ENCODE data around the gene DLGAP1.

DLGAP1 gene

GRCh38 chr18:3747176-3747973 is 707.7 kb downstream of the DLGAP1 start:
- DNase-seq: no peak

DNA sequence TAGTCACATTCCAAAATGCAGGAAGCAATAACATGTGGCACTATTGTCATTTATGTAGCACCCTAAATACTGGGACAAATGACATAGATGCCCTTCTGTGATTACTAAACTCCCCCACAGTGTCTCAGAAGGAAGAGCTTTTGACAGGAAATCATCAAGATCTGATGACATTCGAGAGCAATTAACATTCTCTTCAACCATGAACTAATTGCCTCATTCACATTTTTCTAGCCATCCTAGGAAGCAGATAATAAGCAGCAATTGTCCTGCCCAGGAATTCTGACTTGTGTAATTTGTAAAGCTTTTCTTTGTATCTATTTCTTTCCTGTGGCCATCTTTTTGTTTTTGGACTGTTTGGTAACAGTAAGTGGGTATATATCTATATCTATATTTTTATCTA is 712.6 kb downstream of the DLGAP1 start:
- no peak for DNase-seq

- DNase-seq: no peak
These were observed 713.8 kb downstream of the DLGAP1 start for GRCh38 chr18:3741333-3741732.

DNA sequence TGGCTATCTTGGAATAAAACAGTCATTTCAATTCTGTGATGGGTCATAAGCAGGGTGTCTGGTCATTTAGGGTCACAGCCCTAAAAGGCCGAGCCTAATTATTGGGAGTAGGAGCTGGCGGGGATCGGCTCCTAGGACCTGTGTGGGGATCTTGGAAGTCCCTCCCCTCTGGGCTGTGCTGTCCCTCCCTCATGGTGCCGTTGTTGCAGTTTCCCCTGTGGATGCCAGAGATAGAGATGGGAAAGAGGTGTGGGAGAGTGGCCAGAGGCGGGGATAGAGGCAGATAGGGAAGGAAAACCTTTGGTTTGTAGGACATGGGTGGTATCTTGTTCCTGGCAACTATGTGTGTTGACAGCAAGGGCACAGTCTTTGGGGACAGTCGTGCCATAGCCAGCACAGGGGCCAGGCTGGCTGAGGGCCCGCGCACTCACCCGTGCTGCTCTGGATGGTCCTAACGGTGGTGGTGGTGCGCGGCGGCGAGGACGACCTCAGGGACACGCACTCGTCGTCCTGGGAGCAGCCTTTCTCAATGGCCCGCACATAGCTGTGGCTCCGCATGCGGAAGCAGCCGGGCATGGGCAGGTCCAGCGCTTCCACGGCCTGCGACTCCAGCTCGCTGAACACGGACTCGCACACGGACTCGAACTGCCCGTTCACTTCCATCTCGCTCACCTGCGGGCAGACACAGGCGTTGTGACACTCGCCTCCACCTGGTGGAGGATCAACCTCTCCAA is 726.2 kb downstream of the DLGAP1 start:
- DNase-seq: no peak

DNA sequence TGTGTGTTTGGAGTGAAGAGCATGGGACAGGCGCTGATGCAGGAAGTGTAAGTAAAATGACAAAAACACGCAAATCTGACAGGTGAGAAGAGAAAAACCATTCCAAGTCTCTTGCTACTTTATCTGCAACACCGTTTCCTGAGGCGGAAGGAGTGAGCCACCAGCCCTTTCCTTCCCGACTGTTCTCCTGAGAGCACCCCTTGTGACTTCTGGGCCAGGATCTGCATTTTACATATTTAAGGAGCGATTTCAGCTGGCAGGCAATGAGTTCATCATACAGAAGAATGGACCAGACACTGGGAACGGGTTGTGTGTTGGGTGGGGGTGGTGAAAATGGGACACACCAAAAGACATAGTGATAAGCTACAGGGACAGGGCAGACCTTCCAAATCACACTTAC is 727.8 kb downstream of the DLGAP1 start:
- DNase-seq: no peak

- DNase-seq: no peak
These were observed 728.7 kb downstream of the DLGAP1 start for GRCh38 chr18:3726238-3726951.

DNA sequence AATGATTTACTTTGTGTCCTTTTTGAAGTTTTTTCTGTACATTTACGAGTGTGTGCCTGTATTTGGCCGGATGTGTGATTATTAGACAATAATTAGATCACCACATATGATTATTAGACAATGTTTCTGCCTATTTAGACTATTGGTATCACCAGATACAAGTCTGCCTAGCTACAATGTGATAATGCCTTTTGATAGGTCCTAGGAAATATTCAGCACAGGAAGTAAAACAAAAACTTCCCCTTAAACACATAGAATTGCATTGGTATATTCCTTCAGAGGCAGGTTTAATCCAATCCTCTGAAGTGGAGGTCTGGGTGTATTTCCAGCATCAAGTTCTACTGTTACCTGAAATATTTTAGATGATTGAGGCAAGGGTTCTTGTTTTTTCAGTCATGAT is 730.0 kb downstream of the DLGAP1 start:
- no peak for DNase-seq

GRCh38 chr18:3723554-3723953 is 731.6 kb downstream of the DLGAP1 start:
- no peak for DNase-seq

- no peak for DNase-seq
These were observed 732.3 kb downstream of the DLGAP1 start for GRCh38 chr18:3722649-3723433.

DNA sequence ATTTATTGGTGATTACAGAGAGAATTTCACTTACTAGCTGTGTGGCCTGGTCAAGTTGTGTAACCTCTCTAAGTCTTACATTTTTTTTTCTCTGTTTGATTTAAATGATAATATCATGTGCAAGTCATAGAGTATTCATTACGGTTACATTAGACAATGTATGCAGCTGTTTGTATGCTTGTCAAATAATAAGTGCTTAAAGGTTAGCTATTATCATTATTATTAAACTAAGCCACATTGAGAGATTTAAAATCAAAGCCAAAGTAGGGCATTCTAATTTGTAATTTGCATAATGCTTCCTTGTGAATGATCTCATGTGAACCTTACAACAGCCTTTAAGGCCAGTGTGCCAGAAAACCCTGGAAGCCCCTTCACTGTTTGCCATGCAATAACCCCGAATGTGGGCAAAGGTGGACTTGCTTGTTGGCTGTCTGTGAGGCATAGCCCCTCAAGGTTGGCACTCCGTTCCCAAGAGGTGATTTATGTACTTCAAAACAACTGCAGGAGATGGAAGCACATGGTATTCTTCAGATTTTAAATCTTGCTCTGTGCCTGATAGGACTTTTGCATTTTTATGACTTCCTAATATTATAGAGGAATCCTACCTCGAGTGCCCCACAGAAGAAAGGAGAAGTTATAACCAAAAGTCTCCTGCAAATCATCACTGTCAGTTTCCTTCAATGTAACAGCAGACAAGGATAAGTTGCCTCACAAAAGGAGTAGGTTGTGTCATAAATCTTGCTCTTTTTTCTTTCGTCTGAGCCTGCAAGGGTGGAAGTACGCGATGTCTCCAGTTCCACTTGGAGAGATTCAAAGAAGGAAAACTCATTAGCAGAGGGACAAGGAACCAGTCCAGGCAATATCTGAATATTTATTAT is 733.1 kb downstream of the DLGAP1 start:
- DNase-seq: no peak

GRCh38 chr18:3720818-3721545 is 734.1 kb downstream of the DLGAP1 start:
- no peak for DNase-seq

DNA sequence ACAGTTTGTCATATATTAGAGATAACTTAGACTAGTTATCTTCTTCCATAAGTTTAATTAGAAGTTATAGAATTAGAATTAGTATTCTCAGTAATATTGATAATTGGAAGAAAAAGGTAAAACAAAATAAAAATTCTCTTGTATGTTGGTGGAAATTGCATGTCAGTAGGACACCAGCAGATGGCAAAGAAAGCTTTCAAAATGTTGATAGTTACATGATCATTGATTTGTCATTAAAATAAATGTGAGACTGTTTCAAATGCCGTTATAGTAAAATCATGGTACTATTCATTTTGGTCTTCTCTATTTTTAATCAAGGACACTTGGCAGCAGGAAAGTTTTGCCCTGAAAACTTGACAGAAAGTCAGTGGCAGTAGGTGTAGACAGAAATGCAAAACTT is 734.9 kb downstream of the DLGAP1 start:
- DNase-seq: no peak

GRCh38 chr18:3717376-3718025 is 737.6 kb downstream of the DLGAP1 start:
- no peak for DNase-seq

GRCh38 chr18:3716116-3716660 is 738.9 kb downstream of the DLGAP1 start:
- DNase-seq: no peak

- DNase-seq: no peak
These were observed 739.7 kb downstream of the DLGAP1 start for GRCh38 chr18:3715231-3716080.

GRCh38 chr18:3713708-3714107 is 741.4 kb downstream of the DLGAP1 start:
- DNase-seq: no peak

DNA sequence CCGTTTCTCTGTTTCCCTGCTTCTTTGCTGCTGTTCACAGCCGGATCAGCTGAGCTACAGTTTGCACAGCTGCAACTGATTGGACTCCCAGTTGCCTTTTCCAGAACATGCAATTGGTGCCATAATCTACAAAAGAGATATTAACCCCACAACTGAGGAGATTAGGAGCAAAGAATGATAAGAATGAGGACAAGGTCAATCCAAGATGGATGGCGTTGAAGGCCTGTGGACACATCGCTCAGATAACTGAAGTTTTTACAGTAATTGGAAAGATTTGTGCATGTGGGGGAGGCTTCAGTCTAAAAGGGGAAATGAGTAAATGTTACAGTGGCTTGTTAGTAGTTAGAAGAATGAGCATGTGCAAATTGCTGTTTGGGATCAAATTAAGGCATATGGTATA is 741.9 kb downstream of the DLGAP1 start:
- no peak for DNase-seq

- DNase-seq: no peak
These were observed 742.6 kb downstream of the DLGAP1 start for GRCh38 chr18:3712491-3712890.

GRCh38 chr18:3710712-3711301 is 744.3 kb downstream of the DLGAP1 start:
- DNase-seq: no peak

All from stimulated activated CD4-positive, alpha-beta T cell treated with anti-CD3 and anti-CD28 coated beads, Interleukin-4, amount 100 ng/mL, for 1 hour (primary cell).